WTC11 (cell line): Measurements from ENCODE around the gene EXOC3L4. TPM values are rescaled to one million over a fixed set of nuclear protein-coding genes. Genes with fewer than 3 reads are reported as not detected.

Source experiments
- ARID4B ChIP-seq: sonication (generic); formaldehyde crosslinking; IDR thresholded peaks from 2 replicates; pipeline ENCODE4 v1.8.0; 2023; ENCODE audit warnings: missing genetic modification reagents, mild to moderate bottlenecking, borderline replicate concordance
- ATF1 ChIP-seq: sonication (generic); formaldehyde crosslinking; IDR thresholded peaks from 2 replicates; pipeline ENCODE4 v1.8.1; 2023; ENCODE audit warnings: mild to moderate bottlenecking, moderate library complexity, missing genetic modification reagents
- E2F1 ChIP-seq: sonication (generic); formaldehyde crosslinking; IDR thresholded peaks from 2 replicates; pipeline ENCODE4 v1.8.0; 2022; ENCODE audit warnings: mild to moderate bottlenecking, missing genetic modification reagents
- EMX1 ChIP-seq: fragments of 250-450 bp; sonication (Bioruptor Pico); IDR thresholded peaks from 2 replicates; pipeline ENCODE4 v1.8.0; 2021; ENCODE audit warnings: mild to moderate bottlenecking
- IRF2 ChIP-seq: sonication (generic); formaldehyde crosslinking; IDR thresholded peaks from 2 replicates; pipeline ENCODE4 v1.8.0; 2022; ENCODE audit warnings: low read depth, missing genetic modification reagents, borderline replicate concordance
- JUN ChIP-seq: sonication (generic); formaldehyde crosslinking; IDR thresholded peaks from 2 replicates; pipeline ENCODE4 v1.8.0; 2023; ENCODE audit warnings: mild to moderate bottlenecking, missing genetic modification reagents
- MYBL2 ChIP-seq: sonication (generic); formaldehyde crosslinking; IDR thresholded peaks from 2 replicates; pipeline ENCODE4 v1.8.1; 2023; ENCODE audit warnings: mild to moderate bottlenecking, moderate library complexity, missing genetic modification reagents
- NFATC4 ChIP-seq: fragments of 250-450 bp; sonication (Bioruptor Pico); IDR thresholded peaks from 2 replicates; pipeline ENCODE4 v1.9.0; 2021; ENCODE audit warnings: mild to moderate bottlenecking
- RELA ChIP-seq: sonication (generic); formaldehyde crosslinking; IDR thresholded peaks from 2 replicates; pipeline ENCODE4 v1.8.1; 2022; ENCODE audit warnings: missing genetic modification reagents, mild to moderate bottlenecking, borderline replicate concordance
- SMAD4 ChIP-seq: sonication (generic); formaldehyde crosslinking; IDR thresholded peaks from 2 replicates; pipeline ENCODE4 v1.8.0; 2022; ENCODE audit warnings: mild to moderate bottlenecking, missing genetic modification reagents
- SOX15 ChIP-seq: fragments of 250-450 bp; sonication (Bioruptor Pico); IDR thresholded peaks from 2 replicates; pipeline ENCODE4 v1.9.0; 2021; ENCODE audit warnings: mild to moderate bottlenecking
- TCF7 ChIP-seq: sonication (generic); formaldehyde crosslinking; IDR thresholded peaks from 2 replicates; pipeline ENCODE4 v1.8.0; 2022; ENCODE audit warnings: mild to moderate bottlenecking, low read depth, missing genetic modification reagents, moderate library complexity
- ZNF121 ChIP-seq: sonication (generic); formaldehyde crosslinking; IDR thresholded peaks from 2 replicates; pipeline ENCODE4 v1.8.0; 2023; ENCODE audit warnings: missing genetic modification reagents
- ZNF138 ChIP-seq: sonication (generic); formaldehyde crosslinking; conservative IDR thresholded peaks from 2 replicates; pipeline ENCODE4 v1.8.1; 2022; ENCODE audit warnings: mild to moderate bottlenecking, moderate library complexity, missing genetic modification reagents
- ZNF219 ChIP-seq: sonication (generic); formaldehyde crosslinking; IDR thresholded peaks from 2 replicates; pipeline ENCODE4 v1.8.0; 2023; ENCODE audit warnings: missing genetic modification reagents, mild to moderate bottlenecking, borderline replicate concordance
- ZNF425 ChIP-seq: fragments of 250-450 bp; sonication (Bioruptor Pico); conservative IDR thresholded peaks from 2 replicates; pipeline ENCODE4 v1.9.0; 2021; ENCODE audit warnings: mild to moderate bottlenecking
- ZNF671 ChIP-seq: fragments of 250-450 bp; sonication (Bioruptor Pico); IDR thresholded peaks from 2 replicates; pipeline ENCODE4 v1.8.0; 2021; ENCODE audit warnings: mild to moderate bottlenecking
- total RNA-seq: library from RNA; stranded (reverse); gene quantifications from 3 replicates; pipeline ENCODE4 v1.2.3, GENCODE V29; 2021
- TF ChIP-seq, protein P1 (sequence below): sonication (generic); formaldehyde crosslinking; IDR thresholded peaks from 2 replicates; pipeline ENCODE4 v1.8.1; 2023; ENCODE audit warnings: mild to moderate bottlenecking, missing genetic modification reagents, borderline replicate concordance
- TF ChIP-seq, protein P2 (sequence below): sonication (generic); formaldehyde crosslinking; IDR thresholded peaks from 2 replicates; pipeline ENCODE4 v1.8.1; 2023; ENCODE audit warnings: mild to moderate bottlenecking, missing genetic modification reagents
- TF ChIP-seq, protein P3 (sequence below): fragments of 250-450 bp; sonication (Bioruptor Pico); IDR thresholded peaks from 2 replicates; pipeline ENCODE4 v2.1.2; 2022; ENCODE audit warnings: mild to moderate bottlenecking, moderate library complexity
- TF ChIP-seq, protein P4 (sequence below): sonication (generic); formaldehyde crosslinking; IDR thresholded peaks from 2 replicates; pipeline ENCODE4 v1.8.1; 2023; ENCODE audit warnings: mild to moderate bottlenecking, missing genetic modification reagents

EXOC3L4 gene
- total RNA-seq, 1 experiment from 2014 or later = 0.42 TPM

DNA sequence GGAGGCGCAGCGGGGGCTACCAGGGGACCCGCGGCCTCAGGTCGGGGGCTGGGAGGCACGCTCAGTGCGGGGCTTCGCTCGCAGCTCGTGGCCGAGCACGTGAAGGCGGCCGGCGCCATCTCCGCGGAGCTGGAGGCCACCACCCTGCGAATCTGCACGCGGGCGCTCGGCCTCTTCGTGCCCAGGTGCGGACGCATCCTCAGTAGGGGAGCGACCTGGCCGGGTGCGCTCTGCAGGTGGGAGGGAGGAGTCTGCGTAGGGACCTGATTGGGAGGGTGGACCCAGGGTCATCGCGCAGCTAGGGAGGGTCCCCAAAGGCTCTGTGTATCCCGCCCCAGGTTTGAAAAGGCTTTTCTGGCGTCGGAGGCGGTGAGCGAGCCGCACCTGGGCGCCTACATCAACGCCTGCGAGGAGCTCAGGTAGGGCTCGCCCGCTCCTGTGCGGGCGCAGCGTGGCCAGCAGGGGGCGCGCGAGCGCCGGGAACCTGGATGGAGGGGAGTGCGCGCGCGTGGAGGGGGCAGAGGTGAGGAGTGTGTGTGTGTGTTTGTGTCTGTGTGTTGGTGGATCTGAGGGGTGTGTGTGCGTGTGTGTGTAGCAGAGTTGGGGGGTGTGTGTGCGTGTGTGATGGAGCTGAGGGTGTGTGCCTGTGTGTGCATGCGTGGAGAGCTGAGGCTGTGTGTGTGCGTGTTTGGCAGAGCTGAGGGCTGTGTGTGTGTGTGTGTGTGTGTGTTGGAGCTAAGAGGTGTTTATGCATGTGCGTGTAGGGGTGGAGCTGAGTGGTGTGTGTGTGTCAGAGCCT, 10.3 kb downstream of the EXOC3L4 start (continued):
- TF ChIP-seq ZNF425 (no peak), IRF2 (no peak), E2F1 (0 out of 2 replicates have a peak, but pooled peaks have one; percentile 33), ZNF121 (no peak), ARID4B (CRISPR knock-in tag) (no peak; the same call in 1 of the 2 replicates), JUN (no peak), NFATC4 (CRISPR knock-in tag) (no peak), ZNF138 (CRISPR knock-in tag) (no peak), RELA (CRISPR knock-in tag) (peak; percentile 93), SMAD4 (CRISPR knock-in tag) (peak; percentile 63; the same call in 1 of the 2 replicates), ZNF219 (peak; percentile 55; the same call in 1 of the 2 replicates), TCF7 (CRISPR knock-in tag) (peak; percentile 23; the same call in 1 of the 2 replicates), ZNF671 (CRISPR knock-in tag) (no peak), EMX1 (CRISPR knock-in tag) (no peak), MYBL2 (CRISPR knock-in tag) (peak; percentile 82), ATF1 (CRISPR knock-in tag) (no peak), SOX15 (no peak)
- TF ChIP-seq, protein P1, sequence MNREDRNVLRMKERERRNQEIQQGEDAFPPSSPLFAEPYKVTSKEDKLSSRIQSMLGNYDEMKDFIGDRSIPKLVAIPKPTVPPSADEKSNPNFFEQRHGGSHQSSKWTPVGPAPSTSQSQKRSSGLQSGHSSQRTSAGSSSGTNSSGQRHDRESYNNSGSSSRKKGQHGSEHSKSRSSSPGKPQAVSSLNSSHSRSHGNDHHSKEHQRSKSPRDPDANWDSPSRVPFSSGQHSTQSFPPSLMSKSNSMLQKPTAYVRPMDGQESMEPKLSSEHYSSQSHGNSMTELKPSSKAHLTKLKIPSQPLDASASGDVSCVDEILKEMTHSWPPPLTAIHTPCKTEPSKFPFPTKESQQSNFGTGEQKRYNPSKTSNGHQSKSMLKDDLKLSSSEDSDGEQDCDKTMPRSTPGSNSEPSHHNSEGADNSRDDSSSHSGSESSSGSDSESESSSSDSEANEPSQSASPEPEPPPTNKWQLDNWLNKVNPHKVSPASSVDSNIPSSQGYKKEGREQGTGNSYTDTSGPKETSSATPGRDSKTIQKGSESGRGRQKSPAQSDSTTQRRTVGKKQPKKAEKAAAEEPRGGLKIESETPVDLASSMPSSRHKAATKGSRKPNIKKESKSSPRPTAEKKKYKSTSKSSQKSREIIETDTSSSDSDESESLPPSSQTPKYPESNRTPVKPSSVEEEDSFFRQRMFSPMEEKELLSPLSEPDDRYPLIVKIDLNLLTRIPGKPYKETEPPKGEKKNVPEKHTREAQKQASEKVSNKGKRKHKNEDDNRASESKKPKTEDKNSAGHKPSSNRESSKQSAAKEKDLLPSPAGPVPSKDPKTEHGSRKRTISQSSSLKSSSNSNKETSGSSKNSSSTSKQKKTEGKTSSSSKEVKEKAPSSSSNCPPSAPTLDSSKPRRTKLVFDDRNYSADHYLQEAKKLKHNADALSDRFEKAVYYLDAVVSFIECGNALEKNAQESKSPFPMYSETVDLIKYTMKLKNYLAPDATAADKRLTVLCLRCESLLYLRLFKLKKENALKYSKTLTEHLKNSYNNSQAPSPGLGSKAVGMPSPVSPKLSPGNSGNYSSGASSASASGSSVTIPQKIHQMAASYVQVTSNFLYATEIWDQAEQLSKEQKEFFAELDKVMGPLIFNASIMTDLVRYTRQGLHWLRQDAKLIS = no peak
- TF ChIP-seq, protein P2, sequence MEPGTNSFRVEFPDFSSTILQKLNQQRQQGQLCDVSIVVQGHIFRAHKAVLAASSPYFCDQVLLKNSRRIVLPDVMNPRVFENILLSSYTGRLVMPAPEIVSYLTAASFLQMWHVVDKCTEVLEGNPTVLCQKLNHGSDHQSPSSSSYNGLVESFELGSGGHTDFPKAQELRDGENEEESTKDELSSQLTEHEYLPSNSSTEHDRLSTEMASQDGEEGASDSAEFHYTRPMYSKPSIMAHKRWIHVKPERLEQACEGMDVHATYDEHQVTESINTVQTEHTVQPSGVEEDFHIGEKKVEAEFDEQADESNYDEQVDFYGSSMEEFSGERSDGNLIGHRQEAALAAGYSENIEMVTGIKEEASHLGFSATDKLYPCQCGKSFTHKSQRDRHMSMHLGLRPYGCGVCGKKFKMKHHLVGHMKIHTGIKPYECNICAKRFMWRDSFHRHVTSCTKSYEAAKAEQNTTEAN = peak; percentile 91
- TF ChIP-seq, protein P3, sequence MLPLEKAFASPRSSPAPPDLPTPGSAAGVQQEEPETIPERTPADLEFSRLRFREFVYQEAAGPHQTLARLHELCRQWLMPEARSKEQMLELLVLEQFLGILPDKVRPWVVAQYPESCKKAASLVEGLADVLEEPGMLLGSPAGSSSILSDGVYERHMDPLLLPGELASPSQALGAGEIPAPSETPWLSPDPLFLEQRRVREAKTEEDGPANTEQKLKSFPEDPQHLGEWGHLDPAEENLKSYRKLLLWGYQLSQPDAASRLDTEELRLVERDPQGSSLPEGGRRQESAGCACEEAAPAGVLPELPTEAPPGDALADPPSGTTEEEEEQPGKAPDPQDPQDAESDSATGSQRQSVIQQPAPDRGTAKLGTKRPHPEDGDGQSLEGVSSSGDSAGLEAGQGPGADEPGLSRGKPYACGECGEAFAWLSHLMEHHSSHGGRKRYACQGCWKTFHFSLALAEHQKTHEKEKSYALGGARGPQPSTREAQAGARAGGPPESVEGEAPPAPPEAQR (CRISPR knock-in tag) = no peak
- TF ChIP-seq, protein P4, sequence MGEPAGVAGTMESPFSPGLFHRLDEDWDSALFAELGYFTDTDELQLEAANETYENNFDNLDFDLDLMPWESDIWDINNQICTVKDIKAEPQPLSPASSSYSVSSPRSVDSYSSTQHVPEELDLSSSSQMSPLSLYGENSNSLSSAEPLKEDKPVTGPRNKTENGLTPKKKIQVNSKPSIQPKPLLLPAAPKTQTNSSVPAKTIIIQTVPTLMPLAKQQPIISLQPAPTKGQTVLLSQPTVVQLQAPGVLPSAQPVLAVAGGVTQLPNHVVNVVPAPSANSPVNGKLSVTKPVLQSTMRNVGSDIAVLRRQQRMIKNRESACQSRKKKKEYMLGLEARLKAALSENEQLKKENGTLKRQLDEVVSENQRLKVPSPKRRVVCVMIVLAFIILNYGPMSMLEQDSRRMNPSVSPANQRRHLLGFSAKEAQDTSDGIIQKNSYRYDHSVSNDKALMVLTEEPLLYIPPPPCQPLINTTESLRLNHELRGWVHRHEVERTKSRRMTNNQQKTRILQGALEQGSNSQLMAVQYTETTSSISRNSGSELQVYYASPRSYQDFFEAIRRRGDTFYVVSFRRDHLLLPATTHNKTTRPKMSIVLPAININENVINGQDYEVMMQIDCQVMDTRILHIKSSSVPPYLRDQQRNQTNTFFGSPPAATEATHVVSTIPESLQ (CRISPR knock-in tag) = no peak
